PC-3 (cell line): ENCODE results near the gene AREL1. TPM values are rescaled to one million over a fixed set of nuclear protein-coding genes. Genes with fewer than 3 reads are reported as not detected.

Experiments used
- ATAC-seq: fragments of 200-7000 bp; cut with Tn5 transposase; 2 replicates; pipeline ENCODE4 v1.9.1; 2020; ENCODE audit warnings: mild to moderate bottlenecking, moderate library complexity
- BruUV-seq: library from RNA; stranded (reverse); fragments of 400-500 nt; replicated peaks from 2 replicates; lab custom pipeline; 2021; lab: Mats Ljungman, UMichigan
- CTCF ChIA-PET: fragments of 300-600 bp; sonication (Branson Sonifier 250); formaldehyde crosslinking; loops from one replicate; lab custom pipeline; 2022; ENCODE audit warnings: antibody characterized with exemption; lab: Charles Lee
- POLR2A ChIA-PET: fragments of 300-600 bp; sonication (Branson Sonifier 250); formaldehyde crosslinking; loops from one replicate; lab custom pipeline; 2022; ENCODE audit warnings: antibody characterized with exemption; ENCODE audit not compliant: unreplicated experiment; lab: Charles Lee
- DNase-seq: peaks from one replicate; pipeline ENCODE4 v3.0.0-alpha.2; 2015
- H2AFZ ChIP-seq: fragments of 300-600 bp; sonication (generic); 2 replicates; pipeline ENCODE4 v1.6.0; 2016; ENCODE audit warnings: antibody characterized with exemption, low read length
- H3F3A ChIP-seq: fragments of 300-600 bp; sonication (generic); one replicate; pipeline ENCODE4 v1.6.0; 2017; ENCODE audit warnings: antibody characterized with exemption, low read length, control low read depth, mild to moderate bottlenecking; ENCODE audit not compliant: unreplicated experiment
- H3K27ac ChIP-seq: fragments of 300-600 bp; sonication (generic); 2 replicates; pipeline ENCODE4 v1.5.1; 2016; ENCODE audit warnings: mild to moderate bottlenecking, low read length
- H3K27me3 ChIP-seq: fragments of 300-600 bp; sonication (generic); 2 replicates; pipeline ENCODE4 v1.6.1; 2016; ENCODE audit warnings: low read length, mixed read lengths
- H3K36me3 ChIP-seq: fragments of 300-600 bp; sonication (generic); 2 replicates; pipeline ENCODE4 v1.6.1; 2016; ENCODE audit warnings: low read depth, mixed run types, low read length, mixed read lengths
- H3K4me1 ChIP-seq: fragments of 300-600 bp; sonication (generic); 2 replicates; pipeline ENCODE4 v1.5.1; 2016; ENCODE audit warnings: low read length; ENCODE audit not compliant: insufficient read depth
- H3K4me2 ChIP-seq: fragments of 300-600 bp; sonication (generic); 2 replicates; pipeline ENCODE4 v1.6.0; 2016; ENCODE audit warnings: low read length
- H3K4me3 ChIP-seq: fragments of 300-600 bp; sonication (generic); 2 replicates; pipeline ENCODE4 v1.5.1; 2016; ENCODE audit warnings: mild to moderate bottlenecking, low read length, mixed read lengths
- H3K79me2 ChIP-seq: fragments of 300-600 bp; sonication (generic); 2 replicates; pipeline ENCODE4 v1.6.1; 2017; ENCODE audit warnings: low read length, mixed read lengths
- H3K9ac ChIP-seq: fragments of 300-600 bp; sonication (generic); 2 replicates; pipeline ENCODE4 v1.6.0; 2016; ENCODE audit warnings: mild to moderate bottlenecking, low read length
- H3K9me2 ChIP-seq: fragments of 300-600 bp; sonication (generic); replicated peaks from 2 replicates; pipeline ENCODE4 v1.6.1; 2016; ENCODE audit warnings: mixed run types, low read length, mixed read lengths
- H3K9me3 ChIP-seq: fragments of 300-600 bp; sonication (generic); 2 replicates; pipeline ENCODE4 v1.6.1; 2016; ENCODE audit warnings: low read length, mixed read lengths
- H4K20me1 ChIP-seq: fragments of 300-600 bp; sonication (generic); 2 replicates; pipeline ENCODE4 v1.6.1; 2016; ENCODE audit warnings: low read length, mixed read lengths
- CTCF ChIP-seq: fragments of 300-600 bp; sonication (generic); conservative IDR thresholded peaks from 2 replicates; pipeline ENCODE4 v1.5.1; 2017; ENCODE audit warnings: antibody characterized with exemption, low read depth, mild to moderate bottlenecking, low read length
- EZH2 ChIP-seq: fragments of 300-600 bp; sonication (generic); IDR thresholded peaks from one replicate; pipeline ENCODE4 v1.6.1; 2017; ENCODE audit warnings: antibody characterized with exemption, mild to moderate bottlenecking, low read length; ENCODE audit not compliant: unreplicated experiment
- EZH2phosphoT487 ChIP-seq: fragments of 300-600 bp; sonication (generic); IDR thresholded peaks from 2 replicates; pipeline ENCODE4 v1.6.1; 2018; ENCODE audit warnings: mild to moderate bottlenecking, antibody characterized with exemption, low read length, borderline replicate concordance
- intact Hi-C: fragments of 100-400 bp; cut with micrococcal nuclease; formaldehyde crosslinking; loops from 2 replicates; pipeline ENCODE4 v1.9.0; 2023
- total RNA-seq: library from RNA; depleted of rRNA; stranded (reverse); fragments of >200 nt; gene quantifications from 2 replicates; pipeline ENCODE4 v1.2.3, GENCODE V29; 2014

The AREL1 gene
- total RNA-seq, 1 experiment from 2014 or later: 32.1 TPM

GRCh38 chr14:74619672-74620131, 93.2 kb downstream of the AREL1 start:
- DNase-seq (peak; percentile 63), ATAC-seq (peak; percentile 18)
- H2AFZ ChIP-seq: no peak overlapping the region
- H3K4me2 ChIP-seq: peak overlapping the region; percentile 18; the same call in 1 of the 2 replicates
- no peaks in the 10 kb centered on the region for H4K20me1 ChIP-seq
- TF ChIP-seq EZH2phosphoT487: no peak
- TF ChIP-seq EZH2: no peak
- no peak for TF ChIP-seq CTCF
- H3K4me1 ChIP-seq: peaks cover 65% of the 10 kb centered on the region
- H3K9me3 ChIP-seq: no peaks in the 10 kb centered on the region
- H3K9ac ChIP-seq: no peak overlapping the region
- CTCF ChIA-PET: interaction anchor here (0.5 kb wide), 1 partner anchor 256 kb away, joined by 3 read pairs; no protein-coding TSS in a partner anchor
- H3K79me2 ChIP-seq: no peaks in the 10 kb centered on the region
- no peaks in the 10 kb centered on the region for H3K36me3 ChIP-seq
- POLR2A ChIA-PET: no interaction called here
- no peaks in the 10 kb centered on the region for H3K27me3 ChIP-seq
- intact Hi-C loops: loop anchor here (5.0 kb wide), 1 partner anchor 127 kb away; the partner anchor contains the start of genes ISCA2 and NPC2
- H3K4me3 ChIP-seq: no peak overlapping the region
- no peaks in the 10 kb centered on the region for H3K9me2 ChIP-seq
- H3F3A ChIP-seq: peaks cover 7% of the 10 kb centered on the region
- H3K27ac ChIP-seq: peak overlapping the region; percentile 58
- no TSS peak for BruUV-seq

GRCh38 chr14:74618078-74618952, 94.6 kb downstream of the AREL1 start:
- H3K27me3 ChIP-seq: no peaks in the 10 kb centered on the region
- no TSS peak for BruUV-seq
- ATAC-seq: peak; percentile 20
- peak; percentile 93 for DNase-seq
- no peak overlapping the region for H3K9ac ChIP-seq
- H3K9me3 ChIP-seq: no peaks in the 10 kb centered on the region
- intact Hi-C loops: loop anchor here (5.0 kb wide), 1 partner anchor 126 kb away; the partner anchor contains the start of genes ISCA2 and NPC2
- H3K4me2 ChIP-seq: peak overlapping the region; percentile 66
- H4K20me1 ChIP-seq: no peaks in the 10 kb centered on the region
- peaks cover 76% of the 10 kb centered on the region for H3K4me1 ChIP-seq
- TF ChIP-seq EZH2 (no peak), CTCF (no peak), EZH2phosphoT487 (no peak)
- H3K79me2 ChIP-seq: no peaks in the 10 kb centered on the region
- H3K27ac ChIP-seq: peak overlapping the region; percentile 79
- CTCF ChIA-PET: interaction anchor here (0.6 kb wide), 1 partner anchor 40 kb away, joined by 4 read pairs; no protein-coding TSS in a partner anchor
- POLR2A ChIA-PET: interaction anchor here (0.5 to 0.6 kb wide), 2 partner anchors 26 to 40 kb away, joined by 5 to 12 read pairs; no protein-coding TSS in a partner anchor
- H3F3A ChIP-seq: peaks cover 7% of the 10 kb centered on the region
- no peak overlapping the region for H2AFZ ChIP-seq
- no peak overlapping the region; the same call in 1 of the 2 replicates for H3K4me3 ChIP-seq
- H3K9me2 ChIP-seq: no peaks in the 10 kb centered on the region
- H3K36me3 ChIP-seq: no peaks in the 10 kb centered on the region
